Brain microvascular endothelial cell (primary cell): ENCODE data around the gene PDE11A.

Source experiments
- DNase-seq: peaks from one replicate; pipeline ENCODE4 v3.0.0-alpha.2; 2020
- H3K27ac ChIP-seq: fragments of 250-450 bp; sonication (Bioruptor Pico); 2 replicates; pipeline ENCODE4 v1.5.1; 2020; ENCODE audit warnings: mild to moderate bottlenecking, moderate library complexity
- H3K27me3 ChIP-seq: fragments of 250-450 bp; sonication (Bioruptor Pico); replicated peaks from 2 replicates; pipeline ENCODE4 v1.5.1; 2020; ENCODE audit warnings: mild to moderate bottlenecking
- H3K36me3 ChIP-seq: fragments of 250-450 bp; sonication (Bioruptor Pico); replicated peaks from 2 replicates; pipeline ENCODE4 v1.5.1; 2020; ENCODE audit warnings: mild to moderate bottlenecking
- H3K4me3 ChIP-seq: 2 replicates; pipeline ENCODE4 v1.5.1; 2011; ENCODE audit warnings: low read depth, mild to moderate bottlenecking, control low read depth, low read length, moderate library complexity
- CTCF ChIP-seq: IDR thresholded peaks from 2 replicates; pipeline ENCODE4 v1.5.1; 2011; ENCODE audit warnings: low read depth, mild to moderate bottlenecking, moderate library complexity, low read length, control low read depth, inconsistent platforms; ENCODE audit errors: missing control alignments
- in situ Hi-C: cut with HindIII; loops from 2 replicates; pipeline ENCODE4 v1.10.0; 2017; ENCODE audit warnings: low sequenced_read_pairs, low pct_ligation_motif_present

Gene PDE11A

GRCh38 chr2:177942731-177943130 lies 129.8 kb downstream of the PDE11A start:
- H3K36me3 ChIP-seq, result no peaks in the 10 kb centered on the region
- H3K27ac ChIP-seq, result no peak overlapping the region
- TF ChIP-seq CTCF, result no peak
- in situ Hi-C loops, result no loop called here
- no peaks in the 10 kb centered on the region for H3K27me3 ChIP-seq
- DNase-seq, result no peak
- no peak overlapping the region for H3K4me3 ChIP-seq

- Histone ChIP-seq H3K4me3 (no peak overlapping the region), H3K27me3 (no peaks in the 10 kb centered on the region), H3K27ac (no peak overlapping the region), H3K36me3 (no peaks in the 10 kb centered on the region)
- in situ Hi-C loops, result no loop called here
- no peak for DNase-seq
- TF ChIP-seq CTCF, result no peak
These were observed 133.4 kb downstream of the PDE11A start for GRCh38 chr2:177939211-177939610.

- DNase-seq, result no peak
- in situ Hi-C loops, result no loop called here
- Histone ChIP-seq H3K36me3 (no peaks in the 10 kb centered on the region), H3K27ac (no peak overlapping the region), H3K4me3 (no peak overlapping the region), H3K27me3 (no peaks in the 10 kb centered on the region)
- TF ChIP-seq CTCF, result no peak
These were observed 141.7 kb downstream of the PDE11A start for GRCh38 chr2:177930916-177931315.

- in situ Hi-C loops, result no loop called here
- H3K4me3 ChIP-seq, result no peak overlapping the region
- H3K27me3 ChIP-seq, result no peaks in the 10 kb centered on the region
- H3K27ac ChIP-seq, result no peak overlapping the region
- no peak for TF ChIP-seq CTCF
- no peak for DNase-seq
- no peaks in the 10 kb centered on the region for H3K36me3 ChIP-seq
These were observed 142.7 kb downstream of the PDE11A start for GRCh38 chr2:177929662-177930522.

GRCh38 chr2:177923323-177923722 lies 149.3 kb downstream of the PDE11A start:
- Histone ChIP-seq H3K4me3 (no peak overlapping the region), H3K36me3 (no peaks in the 10 kb centered on the region), H3K27me3 (no peaks in the 10 kb centered on the region), H3K27ac (no peak overlapping the region)
- in situ Hi-C loops, result no loop called here
- no peak for TF ChIP-seq CTCF
- no peak for DNase-seq

- H3K27me3 ChIP-seq, result no peaks in the 10 kb centered on the region
- TF ChIP-seq CTCF, result no peak
- no peak overlapping the region for H3K27ac ChIP-seq
- no peaks in the 10 kb centered on the region for H3K36me3 ChIP-seq
- DNase-seq, result no peak
- in situ Hi-C loops, result no loop called here
- no peak overlapping the region for H3K4me3 ChIP-seq
These were observed 150.9 kb downstream of the PDE11A start for GRCh38 chr2:177921726-177922125.
